Smooth muscle cell (in vitro differentiated cells): ENCODE results near the gene IFI44L. TPM values are rescaled to one million over a fixed set of nuclear protein-coding genes. Genes with fewer than 3 reads are reported as not detected.

Experiments used
- DNase-seq: peaks from one replicate; lab custom pipeline; 2025; ENCODE audit not compliant: unreplicated experiment; lab: John Stamatoyannopoulos, UW
- H2AFZ ChIP-seq: fragments of 200-600 bp; sonication (generic); 2 replicates; pipeline ENCODE4 v1.6.0; 2016; ENCODE audit warnings: antibody characterized with exemption, low read depth, mild to moderate bottlenecking
- H3F3A ChIP-seq: fragments of 200-600 bp; sonication (generic); 2 replicates; pipeline ENCODE4 v1.6.0; 2017; ENCODE audit warnings: antibody characterized with exemption, low read depth
- H3K27ac ChIP-seq: fragments of 200-600 bp; sonication (generic); 2 replicates; pipeline ENCODE4 v1.5.1; 2016; ENCODE audit warnings: low read depth, mild to moderate bottlenecking
- H3K27me3 ChIP-seq: fragments of 200-600 bp; sonication (generic); 2 replicates; pipeline ENCODE4 v1.6.1; 2016; ENCODE audit warnings: low read depth, mild to moderate bottlenecking
- H3K36me3 ChIP-seq: fragments of 200-600 bp; sonication (generic); 2 replicates; pipeline ENCODE4 v1.5.1; 2016; ENCODE audit warnings: low read depth
- H3K4me1 ChIP-seq: fragments of 200-600 bp; sonication (generic); 2 replicates; pipeline ENCODE4 v1.5.1; 2016; ENCODE audit warnings: low read depth
- H3K4me2 ChIP-seq: fragments of 200-600 bp; sonication (generic); 2 replicates; pipeline ENCODE4 v1.6.0; 2016; ENCODE audit warnings: mild to moderate bottlenecking
- H3K4me3 ChIP-seq: fragments of 200-600 bp; sonication (generic); 2 replicates; pipeline ENCODE4 v1.5.1; 2016; ENCODE audit warnings: mild to moderate bottlenecking
- H3K79me2 ChIP-seq: fragments of 200-600 bp; sonication (generic); 2 replicates; pipeline ENCODE4 v1.6.0; 2016; ENCODE audit warnings: low read depth, mild to moderate bottlenecking
- H3K9ac ChIP-seq: fragments of 200-600 bp; sonication (generic); 2 replicates; pipeline ENCODE4 v1.6.0; 2016; ENCODE audit warnings: low read depth
- H3K9me3 ChIP-seq: fragments of 200-600 bp; sonication (generic); replicated peaks from 2 replicates; pipeline ENCODE4 v1.5.1; 2016; ENCODE audit warnings: low read depth
- H4K20me1 ChIP-seq: fragments of 200-600 bp; sonication (generic); 2 replicates; pipeline ENCODE4 v1.6.0; 2016; ENCODE audit warnings: low read depth
- WGBS: methylation state at CpG from one replicate; pipeline ENCODE4 v1.1.7; 2016; ENCODE audit warnings: low lambda C conversion rate; 5-methylcytosine and 5-hydroxymethylcytosine counted together
- polyA plus RNA-seq: library from polyadenylated mRNA; unstranded; fragments of >200 nt; fragmentation: Nextera tagmentation; extraction: Ambion mirVana; gene quantifications from 2 replicates; pipeline ENCODE4 v1.2.1, GENCODE V29; 2016
- total RNA-seq: library from RNA; depleted of rRNA; stranded (reverse); fragments of >200 nt; gene quantifications from 2 replicates; pipeline ENCODE4 v1.2.3, GENCODE V29; 2014
- TF ChIP-seq, protein P1 (sequence below): fragments of 200-600 bp; sonication (generic); IDR thresholded peaks from 2 replicates; pipeline ENCODE4 v1.5.1; 2017; ENCODE audit warnings: borderline replicate concordance, mild to moderate bottlenecking, antibody characterized with exemption; ENCODE audit not compliant: insufficient read depth, poor library complexity, severe bottlenecking

The IFI44L gene
- total RNA-seq: not detected in 2 replicates
- polyA plus RNA-seq: not detected in 2 replicates

DNA sequence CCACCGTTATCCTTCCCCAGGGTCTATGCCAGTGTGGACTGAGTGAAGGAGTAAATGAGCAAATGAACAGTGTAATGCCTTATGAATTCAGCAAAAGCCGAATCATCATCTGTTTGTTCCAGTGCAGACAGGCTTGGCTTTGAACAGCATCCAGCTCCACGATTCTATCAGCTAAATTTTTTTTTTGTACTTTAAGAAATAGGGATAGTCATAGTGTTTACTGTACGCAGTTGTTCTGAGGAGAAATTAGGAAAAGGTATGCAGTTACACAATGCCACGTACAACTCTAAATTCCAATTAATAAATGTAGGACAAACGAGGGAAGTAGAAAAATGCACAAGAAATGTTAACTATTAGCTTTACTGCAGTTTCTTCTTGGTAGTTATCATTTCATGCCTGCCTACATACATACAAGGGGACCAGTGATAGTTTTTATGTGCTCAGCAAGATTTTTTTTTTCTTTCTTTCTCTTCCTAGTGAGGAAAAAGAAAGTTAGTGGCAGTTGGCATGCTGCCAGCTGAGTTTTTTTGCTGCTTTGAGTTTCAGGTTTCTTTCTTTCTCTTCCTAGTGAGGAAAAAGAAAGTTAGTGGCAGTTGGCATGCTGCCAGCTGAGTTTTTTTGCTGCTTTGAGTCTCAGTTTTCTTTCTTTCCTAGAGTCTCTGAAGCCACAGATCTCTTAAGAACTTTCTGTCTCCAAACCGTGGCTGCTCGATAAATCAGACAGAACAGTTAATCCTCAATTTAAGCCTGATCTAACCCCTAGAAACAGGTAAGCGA lies at the start of gene IFI44L:
TSS of gene IFI44L (plus strand) at position 646 of the 777 bp plus-strand sequence. CDS start 7,468 bp downstream, outside the sequence.
- peak within 1 kb of the TSS; percentile 33 for H3K4me3 ChIP-seq
- TF ChIP-seq, protein P1, sequence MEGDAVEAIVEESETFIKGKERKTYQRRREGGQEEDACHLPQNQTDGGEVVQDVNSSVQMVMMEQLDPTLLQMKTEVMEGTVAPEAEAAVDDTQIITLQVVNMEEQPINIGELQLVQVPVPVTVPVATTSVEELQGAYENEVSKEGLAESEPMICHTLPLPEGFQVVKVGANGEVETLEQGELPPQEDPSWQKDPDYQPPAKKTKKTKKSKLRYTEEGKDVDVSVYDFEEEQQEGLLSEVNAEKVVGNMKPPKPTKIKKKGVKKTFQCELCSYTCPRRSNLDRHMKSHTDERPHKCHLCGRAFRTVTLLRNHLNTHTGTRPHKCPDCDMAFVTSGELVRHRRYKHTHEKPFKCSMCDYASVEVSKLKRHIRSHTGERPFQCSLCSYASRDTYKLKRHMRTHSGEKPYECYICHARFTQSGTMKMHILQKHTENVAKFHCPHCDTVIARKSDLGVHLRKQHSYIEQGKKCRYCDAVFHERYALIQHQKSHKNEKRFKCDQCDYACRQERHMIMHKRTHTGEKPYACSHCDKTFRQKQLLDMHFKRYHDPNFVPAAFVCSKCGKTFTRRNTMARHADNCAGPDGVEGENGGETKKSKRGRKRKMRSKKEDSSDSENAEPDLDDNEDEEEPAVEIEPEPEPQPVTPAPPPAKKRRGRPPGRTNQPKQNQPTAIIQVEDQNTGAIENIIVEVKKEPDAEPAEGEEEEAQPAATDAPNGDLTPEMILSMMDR: no peak
- H3F3A ChIP-seq: peaks cover 5% of the 10 kb centered on the region
- no peaks in the 10 kb centered on the region for H3K4me1 ChIP-seq
- 69% methylated on average over 9 of the region's 9 CpGs for WGBS
- H3K4me2 ChIP-seq: peak within 1 kb of the TSS; percentile 63
- no peak within 1 kb of the TSS for H3K27ac ChIP-seq
- no peaks in the 10 kb centered on the region for H3K9me3 ChIP-seq
- H3K27me3 ChIP-seq: peaks cover 10% of the 10 kb centered on the region
- no peaks in the 10 kb centered on the region for H4K20me1 ChIP-seq
- peak within 1 kb of the TSS; percentile 60 for H2AFZ ChIP-seq
- no peaks in the 10 kb centered on the region for H3K36me3 ChIP-seq
- no peak for DNase-seq
- no peak within 1 kb of the TSS for H3K9ac ChIP-seq
- no peaks in the 10 kb centered on the region for H3K79me2 ChIP-seq

DNA sequence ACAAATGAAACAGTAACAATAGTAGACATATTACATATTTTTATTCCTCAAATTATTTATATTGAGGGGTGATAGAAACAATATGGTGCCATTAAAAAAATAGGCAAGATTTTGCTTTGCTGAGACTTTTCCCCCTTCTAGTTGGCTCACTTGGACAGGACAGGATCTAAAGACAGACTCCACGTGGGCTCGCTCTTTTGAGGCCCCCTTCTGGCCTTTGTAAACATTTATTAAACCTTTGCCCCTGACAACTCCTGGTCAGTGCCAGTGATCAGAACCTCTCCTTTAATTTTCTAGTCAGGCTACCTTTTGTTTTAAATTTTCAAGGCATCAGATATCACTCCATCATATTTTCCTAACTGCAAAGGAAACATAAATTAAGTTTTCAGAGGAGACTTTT lies 49.7 kb upstream of the IFI44L start:
- DNase-seq: no peak

DNA sequence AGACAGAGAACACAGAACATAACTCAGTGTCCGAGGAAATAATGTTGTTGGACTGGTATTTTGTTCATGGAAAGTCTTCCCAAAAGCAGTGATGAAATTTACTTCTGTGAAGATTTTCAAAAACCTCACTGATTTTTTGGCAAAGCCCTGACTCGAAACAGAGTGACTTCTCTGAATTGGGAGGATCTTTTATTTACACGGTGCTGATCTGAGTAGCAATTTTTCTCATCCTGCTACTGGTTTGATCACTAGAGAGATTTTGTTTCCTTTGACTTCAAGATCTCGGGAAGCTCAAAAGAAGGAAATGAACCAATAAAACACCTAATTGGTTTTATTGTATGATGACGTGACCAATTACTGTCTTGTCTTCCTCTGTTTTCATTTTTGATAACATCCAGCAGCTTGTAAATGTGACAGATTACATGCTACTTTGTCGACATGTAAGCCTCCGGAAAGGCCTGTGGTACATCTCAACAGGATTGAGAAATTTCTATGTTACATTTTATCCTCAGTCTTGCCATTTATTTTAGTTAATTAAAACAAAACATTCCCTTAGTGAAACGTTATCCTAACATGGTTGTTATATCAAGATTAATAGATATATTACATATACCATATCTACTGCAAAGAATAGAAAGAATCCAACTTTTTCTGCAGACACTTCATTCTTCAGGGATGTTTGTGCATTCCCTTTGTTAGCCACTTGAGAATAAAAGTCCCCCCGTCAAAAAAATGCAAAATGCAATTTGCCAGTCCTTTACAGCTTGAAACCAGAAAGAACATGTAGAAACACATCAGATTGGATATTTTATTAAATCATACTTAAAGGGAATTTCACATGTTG lies 42.8 kb upstream of the IFI44L start:
- no peaks in the 10 kb centered on the region for H3K36me3 ChIP-seq
- DNase-seq: no peak
- H3K9ac ChIP-seq: no peak overlapping the region
- TF ChIP-seq, protein P1: no peak
- no peaks in the 10 kb centered on the region for H4K20me1 ChIP-seq
- no peak overlapping the region for H3K27ac ChIP-seq
- H3F3A ChIP-seq: no peaks in the 10 kb centered on the region
- H3K9me3 ChIP-seq: no peaks in the 10 kb centered on the region
- H3K4me2 ChIP-seq: peak overlapping the region; percentile 73
- H3K27me3 ChIP-seq: peaks cover 7% of the 10 kb centered on the region
- no peaks in the 10 kb centered on the region for H3K4me1 ChIP-seq
- no peaks in the 10 kb centered on the region for H3K79me2 ChIP-seq
- peak overlapping the region; percentile 84 for H2AFZ ChIP-seq
- peak overlapping the region; percentile 7 for H3K4me3 ChIP-seq
- 35% methylated on average over 9 of the region's 9 CpGs for WGBS

More for the DNA sequence above, 49.7 kb upstream of the IFI44L start:
- TF ChIP-seq, protein P1: no peak
- H3K27ac ChIP-seq: no peak overlapping the region
- H2AFZ ChIP-seq: no peak overlapping the region
- no peak overlapping the region for H3K9ac ChIP-seq
- no peak overlapping the region for H3K4me2 ChIP-seq
- H3K27me3 ChIP-seq: peaks cover 2% of the 10 kb centered on the region
- no peaks in the 10 kb centered on the region for H3K79me2 ChIP-seq
- no peaks in the 10 kb centered on the region for H3K36me3 ChIP-seq
- H3F3A ChIP-seq: no peaks in the 10 kb centered on the region
- no peak overlapping the region for H3K4me3 ChIP-seq
- H4K20me1 ChIP-seq: no peaks in the 10 kb centered on the region
- H3K4me1 ChIP-seq: no peaks in the 10 kb centered on the region
- 55% methylated on average over 2 of the region's 2 CpGs for WGBS
- H3K9me3 ChIP-seq: no peaks in the 10 kb centered on the region
